GM23338 (cell line): ENCODE results near the gene CPLX3. TPM values are rescaled to one million over a fixed set of nuclear protein-coding genes. Genes with fewer than 3 reads are reported as not detected.

Experiments used
- ATAC-seq: fragments of 200-7000 bp; cut with Tn5 transposase; 3 replicates; pipeline ENCODE4 v1.9.1; 2020
- DNase-seq: peaks from one replicate; pipeline ENCODE4 v3.0.0-alpha.2; 2015; ENCODE audit warnings: low spot score
- H2AFZ ChIP-seq: fragments of 200-600 bp; sonication (generic); 2 replicates; pipeline ENCODE4 v1.8.0; 2016; ENCODE audit warnings: antibody characterized with exemption, mild to moderate bottlenecking, moderate library complexity
- H3F3A ChIP-seq: fragments of 200-600 bp; sonication (generic); replicated peaks from 2 replicates; pipeline ENCODE4 v1.8.0; 2017; ENCODE audit warnings: antibody characterized with exemption, mixed run types, low read depth
- H3K27ac ChIP-seq: fragments of 200-600 bp; sonication (generic); 2 replicates; pipeline ENCODE4 v1.6.1; 2016; ENCODE audit warnings: low read depth
- H3K27me3 ChIP-seq: fragments of 200-600 bp; sonication (generic); 2 replicates; pipeline ENCODE4 v1.8.0; 2016; ENCODE audit warnings: mild to moderate bottlenecking, mixed run types, moderate library complexity; ENCODE audit not compliant: insufficient read depth
- H3K36me3 ChIP-seq: fragments of 200-600 bp; sonication (generic); 2 replicates; pipeline ENCODE4 v1.8.0; 2016; ENCODE audit warnings: mild to moderate bottlenecking; ENCODE audit not compliant: insufficient read depth
- H3K4me1 ChIP-seq: fragments of 200-600 bp; sonication (generic); 2 replicates; pipeline ENCODE4 v1.8.0; 2016; ENCODE audit warnings: mild to moderate bottlenecking, moderate library complexity; ENCODE audit not compliant: insufficient read depth
- H3K4me2 ChIP-seq: fragments of 200-600 bp; sonication (generic); 2 replicates; pipeline ENCODE4 v1.7.1; 2017; ENCODE audit warnings: mixed run types
- H3K4me3 ChIP-seq: fragments of 200-600 bp; sonication (generic); 2 replicates; pipeline ENCODE4 v1.6.1; 2016; ENCODE audit warnings: mixed run types
- H3K79me2 ChIP-seq: fragments of 200-600 bp; sonication (generic); replicated peaks from 2 replicates; pipeline ENCODE4 v1.8.0; 2017; ENCODE audit warnings: mild to moderate bottlenecking; ENCODE audit not compliant: insufficient read depth
- H3K9me2 ChIP-seq: fragments of 200-600 bp; sonication (generic); 2 replicates; pipeline ENCODE4 v1.8.0; 2017; ENCODE audit not compliant: insufficient read depth
- H4K20me1 ChIP-seq: fragments of 200-600 bp; sonication (generic); replicated peaks from 2 replicates; pipeline ENCODE4 v1.8.0; 2017; ENCODE audit warnings: mild to moderate bottlenecking; ENCODE audit not compliant: insufficient read depth
- H3K27ac Mint-ChIP-seq: 2 replicates; pipeline ENCODE4 v1.8.0; 2020; ENCODE audit warnings: inconsistent platforms, mild to moderate bottlenecking, moderate library complexity, mixed read lengths
- H3K27me3 Mint-ChIP-seq: 3 replicates; pipeline ENCODE4 v1.8.0; 2022; ENCODE audit warnings: low read depth, mild to moderate bottlenecking, moderate library complexity, mixed read lengths, inconsistent platforms; ENCODE audit not compliant: insufficient read depth, poor library complexity
- H3K36me3 Mint-ChIP-seq: 3 replicates; pipeline ENCODE4 v1.8.0; 2021; ENCODE audit warnings: low read depth, mild to moderate bottlenecking, inconsistent platforms, moderate library complexity, mixed read lengths
- H3K4me1 Mint-ChIP-seq: 3 replicates; pipeline ENCODE4 v1.8.0; 2020; ENCODE audit warnings: mild to moderate bottlenecking, inconsistent platforms, mixed read lengths
- H3K4me3 Mint-ChIP-seq: 3 replicates; pipeline ENCODE4 v1.8.0; 2021; ENCODE audit warnings: moderate library complexity, mild to moderate bottlenecking, inconsistent platforms, mixed read lengths
- H3K9me3 Mint-ChIP-seq: 3 replicates; pipeline ENCODE4 v1.8.0; 2020; ENCODE audit warnings: moderate library complexity, mild to moderate bottlenecking, inconsistent platforms, mixed read lengths
- CREB1 ChIP-seq: fragments of 250-450 bp; sonication (Bioruptor Pico); IDR thresholded peaks from 2 replicates; pipeline ENCODE4 v1.5.0; 2020; ENCODE audit warnings: low read depth, mild to moderate bottlenecking, moderate library complexity
- EZH2 ChIP-seq: fragments of 200-600 bp; sonication (generic); IDR thresholded peaks from one replicate; pipeline ENCODE4 v1.8.0; 2017; ENCODE audit warnings: antibody characterized with exemption, mild to moderate bottlenecking, low read depth; ENCODE audit not compliant: unreplicated experiment
- EZH2phosphoT487 ChIP-seq: fragments of 200-600 bp; sonication (generic); IDR thresholded peaks from one replicate; pipeline ENCODE4 v1.8.1; 2018; ENCODE audit warnings: antibody characterized with exemption; ENCODE audit not compliant: unreplicated experiment
- JUNB ChIP-seq: IDR thresholded peaks from one replicate; pipeline ENCODE4 v1.6.1; 2016; ENCODE audit warnings: antibody characterized with exemption; ENCODE audit not compliant: unreplicated experiment
- NANOG ChIP-seq: IDR thresholded peaks from 2 replicates; pipeline ENCODE4 v1.6.1; 2016; ENCODE audit warnings: antibody characterized with exemption, borderline replicate concordance
- POLR2AphosphoS5 ChIP-seq: IDR thresholded peaks from 2 replicates; pipeline ENCODE4 v1.6.1; 2016; ENCODE audit warnings: antibody characterized with exemption, low read depth
- STAT1 ChIP-seq: IDR thresholded peaks from one replicate; pipeline ENCODE4 v1.6.1; 2016; ENCODE audit warnings: antibody characterized with exemption; ENCODE audit not compliant: unreplicated experiment
- ZNF114 ChIP-seq: fragments of 250-450 bp; sonication (Bioruptor Pico); IDR thresholded peaks from 2 replicates; pipeline ENCODE4 v1.5.0; 2020; ENCODE audit warnings: mild to moderate bottlenecking, moderate library complexity
- polyA plus RNA-seq: library from polyadenylated mRNA; unstranded; fragments of >200 nt; fragmentation: Nextera tagmentation; extraction: Ambion mirVana; gene quantifications from 2 replicates; pipeline ENCODE4 v1.2.1, GENCODE V29; 2016
- total RNA-seq: library from RNA; depleted of rRNA; stranded (reverse); fragments of >200 nt; shearing (Covaris generic); gene quantifications from 2 replicates; pipeline ENCODE4 v1.2.3, GENCODE V29; 2014
- TF ChIP-seq, protein P1 (sequence below), 2 experiments: fragments of 200-600 bp in 1 of 2; sonication (generic) in 1 of 2; conservative IDR thresholded peaks; 2 replicates each; pipeline versions ENCODE4 v1.5.1 to v1.6.1; 2016 to 2017; ENCODE audit warnings: antibody characterized with exemption in 2 of 2, low read depth in 2 of 2, mild to moderate bottlenecking in 2 of 2, moderate library complexity in 1 of 2
- TF ChIP-seq, protein P2 (sequence below): IDR thresholded peaks from one replicate; pipeline ENCODE4 v1.6.1; 2018; ENCODE audit warnings: antibody characterized with exemption; ENCODE audit not compliant: unreplicated experiment
- TF ChIP-seq, protein P3 (sequence below): IDR thresholded peaks from 2 replicates; pipeline ENCODE4 v1.6.1; 2016; ENCODE audit warnings: antibody characterized with exemption

The CPLX3 gene
- total and polyA plus RNA-seq, 2 experiments from 2014 or later: 0.66 TPM; not detected in 1

DNA sequence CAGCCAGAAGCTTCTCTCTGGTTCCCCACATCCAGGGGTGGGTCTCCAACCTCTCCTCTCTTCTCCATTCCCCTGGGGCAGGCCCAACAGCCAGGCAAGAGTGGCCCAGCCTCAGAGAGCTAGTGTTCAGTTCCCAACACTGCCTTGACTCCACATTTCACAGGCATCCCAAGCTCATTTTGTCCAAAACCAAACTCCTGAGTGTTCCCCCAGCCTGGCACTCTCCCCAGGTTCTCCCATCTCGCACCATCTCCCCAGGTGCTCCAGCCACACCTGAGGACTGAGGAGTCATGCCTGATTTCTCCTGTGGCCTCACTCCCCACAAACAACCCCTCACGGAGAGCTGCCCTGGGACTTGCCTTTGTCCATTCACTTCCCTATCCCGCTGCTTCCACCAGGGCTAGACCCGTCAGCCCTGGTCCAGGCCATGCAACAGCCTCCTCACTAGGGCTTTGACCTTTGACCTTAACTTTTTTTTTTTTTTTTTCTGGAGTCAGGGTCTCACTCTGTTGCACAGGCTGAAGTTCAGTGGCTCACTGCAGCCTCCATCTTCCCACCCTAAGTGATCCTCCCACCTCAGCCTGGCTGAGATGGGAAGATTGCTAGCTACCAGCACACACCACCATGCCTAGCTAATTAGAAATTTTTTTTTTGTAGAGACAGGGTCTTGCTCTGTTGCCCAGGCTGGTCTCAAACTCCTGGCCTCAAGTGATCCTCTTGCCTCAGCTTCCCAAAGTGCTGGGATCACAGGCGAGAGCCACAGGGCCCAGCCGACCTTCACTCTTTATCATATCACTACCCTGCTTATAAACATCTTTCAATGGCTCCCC is 48.4 kb upstream of the CPLX3 start (continued):
- TF ChIP-seq, protein P1, sequence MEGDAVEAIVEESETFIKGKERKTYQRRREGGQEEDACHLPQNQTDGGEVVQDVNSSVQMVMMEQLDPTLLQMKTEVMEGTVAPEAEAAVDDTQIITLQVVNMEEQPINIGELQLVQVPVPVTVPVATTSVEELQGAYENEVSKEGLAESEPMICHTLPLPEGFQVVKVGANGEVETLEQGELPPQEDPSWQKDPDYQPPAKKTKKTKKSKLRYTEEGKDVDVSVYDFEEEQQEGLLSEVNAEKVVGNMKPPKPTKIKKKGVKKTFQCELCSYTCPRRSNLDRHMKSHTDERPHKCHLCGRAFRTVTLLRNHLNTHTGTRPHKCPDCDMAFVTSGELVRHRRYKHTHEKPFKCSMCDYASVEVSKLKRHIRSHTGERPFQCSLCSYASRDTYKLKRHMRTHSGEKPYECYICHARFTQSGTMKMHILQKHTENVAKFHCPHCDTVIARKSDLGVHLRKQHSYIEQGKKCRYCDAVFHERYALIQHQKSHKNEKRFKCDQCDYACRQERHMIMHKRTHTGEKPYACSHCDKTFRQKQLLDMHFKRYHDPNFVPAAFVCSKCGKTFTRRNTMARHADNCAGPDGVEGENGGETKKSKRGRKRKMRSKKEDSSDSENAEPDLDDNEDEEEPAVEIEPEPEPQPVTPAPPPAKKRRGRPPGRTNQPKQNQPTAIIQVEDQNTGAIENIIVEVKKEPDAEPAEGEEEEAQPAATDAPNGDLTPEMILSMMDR (conservative IDR thresholded peaks at IDR 0.05; ENCODE audit: low read depth in 2 of 2): no peak

DNA sequence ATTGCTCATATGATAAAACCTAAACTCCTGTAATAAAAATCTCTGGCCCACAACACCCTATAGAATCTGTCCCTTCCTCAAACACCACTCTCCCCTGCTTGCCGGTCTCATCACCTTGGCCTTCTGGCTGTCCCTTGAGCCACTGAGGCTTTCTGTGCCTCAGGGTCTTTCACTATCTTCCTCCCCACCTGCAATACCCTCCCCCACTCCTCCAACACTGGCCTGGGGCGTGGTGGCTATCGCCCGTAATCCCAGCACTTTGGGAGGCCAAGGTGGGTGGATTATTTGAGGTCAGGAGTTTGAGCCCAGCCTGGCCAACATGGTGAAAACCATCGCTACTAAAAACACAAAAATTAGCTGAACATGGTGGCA is 47.8 kb upstream of the CPLX3 start:
- no peak for DNase-seq
- H3K4me3 Mint-ChIP-seq: no peak overlapping the region
- Histone ChIP-seq H3K4me3 (no peak overlapping the region), H3K79me2 (peaks cover 5% of the 10 kb centered on the region), H3K36me3 (no peaks in the 10 kb centered on the region), H3K27me3 (peaks cover 19% of the 10 kb centered on the region), H2AFZ (no peak overlapping the region), H3K4me1 (peaks cover 20% of the 10 kb centered on the region), H4K20me1 (0 out of 2 replicates have a peak, but pooled peaks cover 10% of the 10 kb centered on the region), H3F3A (no peaks in the 10 kb centered on the region), H3K4me2 (no peak overlapping the region), H3K9me2 (no peaks in the 10 kb centered on the region), H3K27ac (no peak overlapping the region)
- H3K4me1 Mint-ChIP-seq: peaks cover 44% of the 10 kb centered on the region
- no peaks in the 10 kb centered on the region for H3K36me3 Mint-ChIP-seq
- ATAC-seq: no peak
- peaks cover 28% of the 10 kb centered on the region for H3K27me3 Mint-ChIP-seq
- H3K9me3 Mint-ChIP-seq: no peaks in the 10 kb centered on the region
- H3K27ac Mint-ChIP-seq: no peak overlapping the region
- TF ChIP-seq ZNF114 (CRISPR knock-in tag) (no peak), POLR2AphosphoS5 (no peak), JUNB (no peak), CREB1 (CRISPR knock-in tag) (no peak), NANOG (no peak), EZH2 (no peak), EZH2phosphoT487 (no peak), STAT1 (no peak)
- TF ChIP-seq, protein P2, sequence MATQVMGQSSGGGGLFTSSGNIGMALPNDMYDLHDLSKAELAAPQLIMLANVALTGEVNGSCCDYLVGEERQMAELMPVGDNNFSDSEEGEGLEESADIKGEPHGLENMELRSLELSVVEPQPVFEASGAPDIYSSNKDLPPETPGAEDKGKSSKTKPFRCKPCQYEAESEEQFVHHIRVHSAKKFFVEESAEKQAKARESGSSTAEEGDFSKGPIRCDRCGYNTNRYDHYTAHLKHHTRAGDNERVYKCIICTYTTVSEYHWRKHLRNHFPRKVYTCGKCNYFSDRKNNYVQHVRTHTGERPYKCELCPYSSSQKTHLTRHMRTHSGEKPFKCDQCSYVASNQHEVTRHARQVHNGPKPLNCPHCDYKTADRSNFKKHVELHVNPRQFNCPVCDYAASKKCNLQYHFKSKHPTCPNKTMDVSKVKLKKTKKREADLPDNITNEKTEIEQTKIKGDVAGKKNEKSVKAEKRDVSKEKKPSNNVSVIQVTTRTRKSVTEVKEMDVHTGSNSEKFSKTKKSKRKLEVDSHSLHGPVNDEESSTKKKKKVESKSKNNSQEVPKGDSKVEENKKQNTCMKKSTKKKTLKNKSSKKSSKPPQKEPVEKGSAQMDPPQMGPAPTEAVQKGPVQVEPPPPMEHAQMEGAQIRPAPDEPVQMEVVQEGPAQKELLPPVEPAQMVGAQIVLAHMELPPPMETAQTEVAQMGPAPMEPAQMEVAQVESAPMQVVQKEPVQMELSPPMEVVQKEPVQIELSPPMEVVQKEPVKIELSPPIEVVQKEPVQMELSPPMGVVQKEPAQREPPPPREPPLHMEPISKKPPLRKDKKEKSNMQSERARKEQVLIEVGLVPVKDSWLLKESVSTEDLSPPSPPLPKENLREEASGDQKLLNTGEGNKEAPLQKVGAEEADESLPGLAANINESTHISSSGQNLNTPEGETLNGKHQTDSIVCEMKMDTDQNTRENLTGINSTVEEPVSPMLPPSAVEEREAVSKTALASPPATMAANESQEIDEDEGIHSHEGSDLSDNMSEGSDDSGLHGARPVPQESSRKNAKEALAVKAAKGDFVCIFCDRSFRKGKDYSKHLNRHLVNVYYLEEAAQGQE: no peak
- TF ChIP-seq, protein P3, sequence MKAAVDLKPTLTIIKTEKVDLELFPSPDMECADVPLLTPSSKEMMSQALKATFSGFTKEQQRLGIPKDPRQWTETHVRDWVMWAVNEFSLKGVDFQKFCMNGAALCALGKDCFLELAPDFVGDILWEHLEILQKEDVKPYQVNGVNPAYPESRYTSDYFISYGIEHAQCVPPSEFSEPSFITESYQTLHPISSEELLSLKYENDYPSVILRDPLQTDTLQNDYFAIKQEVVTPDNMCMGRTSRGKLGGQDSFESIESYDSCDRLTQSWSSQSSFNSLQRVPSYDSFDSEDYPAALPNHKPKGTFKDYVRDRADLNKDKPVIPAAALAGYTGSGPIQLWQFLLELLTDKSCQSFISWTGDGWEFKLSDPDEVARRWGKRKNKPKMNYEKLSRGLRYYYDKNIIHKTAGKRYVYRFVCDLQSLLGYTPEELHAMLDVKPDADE: no peak
- TF ChIP-seq, protein P1 (conservative IDR thresholded peaks at IDR 0.05; ENCODE audit: low read depth in 2 of 2): no peak
